RKO (cell line): Measurements from ENCODE around the gene JADE1.

Experiments
- DNase-seq: peaks from one replicate; pipeline ENCODE4 v3.0.0-alpha.2; 2016; ENCODE audit warnings: low spot score

JADE1 gene

DNA sequence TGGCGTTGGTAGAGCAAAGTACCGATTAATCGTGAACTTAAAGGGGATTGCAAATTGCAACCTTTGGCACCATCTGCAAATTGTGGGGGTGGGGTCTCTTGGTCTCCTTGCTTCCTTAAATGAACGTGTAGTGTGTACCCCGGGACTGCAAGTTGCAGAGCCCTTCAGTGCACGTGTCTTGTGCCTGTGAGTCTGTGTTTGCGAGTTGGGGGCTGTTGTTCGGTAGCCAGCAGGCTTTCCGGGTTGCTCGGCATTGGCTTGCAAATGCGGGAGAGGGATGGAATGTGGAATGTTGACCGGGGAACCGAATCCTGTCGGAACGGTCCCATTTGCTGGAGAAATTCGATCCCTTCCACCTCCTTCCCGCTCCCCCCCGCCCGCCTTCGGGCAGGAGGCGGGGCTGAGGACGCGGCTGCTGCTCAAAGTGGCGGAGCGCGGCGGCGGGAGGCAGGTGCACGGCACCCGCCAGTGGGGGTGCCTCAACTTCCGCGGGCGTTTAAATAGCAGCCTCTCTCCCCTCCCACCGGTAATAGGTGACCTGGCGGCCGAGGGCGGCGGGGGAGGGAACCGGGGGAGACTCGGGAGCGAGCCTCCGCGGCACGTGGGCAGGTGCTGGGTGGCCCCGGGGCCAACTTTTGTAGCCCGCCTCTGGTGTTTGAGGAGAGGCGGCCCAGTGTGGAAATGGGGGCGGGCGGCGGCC, 1.5 kb downstream of the JADE1 start:
- DNase-seq = peak; percentile 81

DNA sequence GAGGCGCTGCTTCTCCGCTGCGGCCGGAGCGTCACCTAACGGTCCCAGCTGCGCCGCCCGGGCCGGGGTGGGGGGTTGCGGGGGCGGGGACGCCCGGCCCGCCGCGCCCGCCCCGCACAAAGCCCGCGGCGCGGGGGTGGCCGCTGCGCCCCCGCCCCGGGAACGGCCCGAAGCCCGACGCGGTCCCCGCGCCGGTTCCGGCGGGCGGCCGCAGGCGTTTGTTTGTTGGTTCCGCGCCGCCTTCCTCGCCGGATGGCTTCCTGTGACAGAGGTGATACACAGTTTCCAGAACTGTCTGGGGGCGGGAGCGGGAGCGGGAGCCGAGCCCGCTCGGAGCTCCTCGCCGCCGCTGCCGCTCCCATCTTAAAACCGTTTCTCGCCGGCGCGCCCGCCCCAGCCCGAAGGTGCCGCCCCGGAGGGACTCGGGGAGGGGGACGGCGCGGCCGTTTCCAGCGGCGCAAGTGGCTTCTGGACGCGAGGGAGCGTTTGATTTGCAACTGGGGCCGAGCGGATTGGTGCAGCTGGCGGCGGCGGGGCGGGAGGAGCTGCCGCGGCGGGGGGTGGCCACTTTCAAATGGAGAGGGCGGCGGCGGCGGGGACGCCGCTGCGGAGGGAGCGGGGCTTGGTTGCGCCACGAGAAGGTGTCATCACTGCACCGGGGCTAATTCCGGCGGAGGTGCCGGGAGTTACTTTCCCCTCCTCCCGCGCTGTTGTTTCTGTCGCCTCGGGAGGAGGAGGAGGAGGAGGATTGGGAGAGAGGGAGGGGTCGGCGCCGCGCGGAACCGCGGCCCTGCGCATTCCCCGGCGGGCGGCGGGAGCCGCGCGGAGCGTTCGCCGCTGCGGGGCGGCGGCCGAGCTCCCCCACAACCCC, 2.3 kb downstream of the JADE1 start:
- DNase-seq = peak; percentile 82

DNA sequence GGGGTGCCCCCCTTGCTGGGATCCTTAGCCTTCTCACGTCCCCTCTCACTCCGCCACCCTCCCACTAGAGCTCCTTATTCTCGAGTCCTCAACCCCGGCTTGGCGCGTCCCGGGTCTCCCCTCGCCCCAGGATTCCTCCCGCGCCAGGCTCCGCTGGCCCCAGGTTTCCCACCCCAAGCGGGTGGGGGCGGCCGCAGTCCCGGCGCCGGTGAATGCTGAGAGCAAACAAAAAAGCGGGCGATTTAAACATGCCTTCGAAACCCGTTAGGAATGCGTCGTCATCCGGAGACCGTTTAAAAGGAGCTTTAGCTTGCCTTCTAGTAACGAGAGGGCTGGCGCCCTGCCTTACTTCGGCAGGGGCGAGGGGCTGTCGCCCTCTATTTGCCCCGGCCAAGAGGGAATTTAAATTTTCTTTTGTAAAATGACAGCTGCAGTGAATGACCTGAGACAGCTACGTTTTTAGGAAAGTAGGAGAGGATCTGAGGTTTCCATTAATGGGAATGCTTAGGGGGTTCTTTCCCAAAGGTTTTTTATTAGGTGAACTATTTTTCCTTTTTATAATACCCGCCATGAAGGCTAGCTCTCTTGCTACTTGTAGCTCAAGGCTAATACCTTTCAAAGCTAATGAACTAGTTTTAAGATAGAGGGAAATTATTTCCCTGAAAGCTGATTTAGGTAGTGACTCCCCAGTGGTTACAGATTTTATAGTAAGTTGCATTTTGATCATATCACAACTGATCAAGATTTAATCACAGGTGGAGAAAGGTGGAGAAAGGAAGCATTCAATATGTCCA, 3.1 kb downstream of the JADE1 start:
- DNase-seq = peak; percentile 82

DNA sequence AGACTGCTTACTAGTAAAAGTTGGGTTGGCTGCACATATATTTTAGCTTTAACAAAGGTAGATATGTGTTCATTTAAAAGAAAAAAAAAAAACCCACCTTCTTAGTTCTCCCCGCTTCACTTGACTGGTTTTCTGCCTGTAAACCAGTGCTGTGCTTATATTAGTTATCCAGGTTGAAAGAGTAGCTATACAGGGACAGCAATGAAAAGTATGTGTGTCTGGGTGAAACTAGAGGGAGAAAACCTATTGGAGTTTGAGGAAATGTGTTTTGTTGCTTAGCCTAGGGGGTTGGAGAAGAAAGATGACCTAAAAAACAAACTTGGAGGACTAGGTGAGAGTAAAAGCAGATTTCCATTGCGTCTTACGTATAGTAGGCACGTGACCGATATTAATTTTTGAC, 4.5 kb downstream of the JADE1 start:
- no peak for DNase-seq

DNA sequence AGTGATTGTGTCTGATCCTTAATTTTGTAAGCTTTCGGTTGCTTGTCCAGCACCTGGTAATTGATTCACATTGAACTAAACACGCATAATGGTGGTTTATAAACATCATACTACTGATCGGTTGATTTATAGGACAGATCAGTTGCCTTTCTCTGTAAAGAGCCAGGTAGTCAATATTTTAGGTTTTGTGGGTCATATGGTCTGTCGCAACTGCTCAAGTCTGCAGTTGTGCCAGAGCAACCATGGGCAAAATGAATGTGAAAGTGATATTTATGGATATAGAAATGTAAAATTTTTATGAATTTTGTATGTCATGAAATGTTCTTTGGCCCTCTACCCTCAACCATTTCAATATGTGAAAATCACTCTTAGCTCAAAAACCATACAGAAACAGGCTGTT, 8.9 kb downstream of the JADE1 start:
- DNase-seq = no peak

DNA sequence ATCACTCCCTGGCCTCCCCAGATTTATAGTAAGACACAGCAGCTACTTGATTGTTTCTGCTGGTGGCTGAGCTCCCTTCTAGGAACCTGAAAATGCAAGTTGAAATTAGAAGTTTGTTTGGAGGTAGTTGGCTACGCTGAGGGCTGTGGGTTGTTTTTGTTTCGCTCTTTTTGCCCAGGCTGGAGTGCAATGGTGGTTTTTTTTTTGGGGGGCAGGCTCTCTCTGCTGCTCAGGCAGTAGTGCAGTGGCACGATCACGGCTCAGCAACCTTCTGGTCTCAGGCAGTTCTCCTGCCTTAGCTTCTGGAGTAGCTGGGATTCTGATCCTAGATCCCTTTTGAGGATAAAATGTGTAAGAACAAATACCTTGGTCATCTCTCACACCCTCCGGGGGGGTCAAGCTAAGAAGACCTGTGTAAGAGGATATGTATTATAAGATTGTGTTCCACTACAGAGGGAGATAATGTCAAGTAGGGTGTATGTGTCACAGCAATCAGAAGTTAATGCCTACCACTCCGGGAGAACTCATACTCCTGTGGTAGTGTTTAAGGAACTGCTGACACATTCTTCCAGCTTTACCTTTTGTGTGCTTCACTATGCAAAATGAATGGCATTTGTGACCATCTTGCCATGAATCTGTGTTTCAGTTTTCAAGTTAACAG, 9.7 kb downstream of the JADE1 start:
- DNase-seq = no peak

DNA sequence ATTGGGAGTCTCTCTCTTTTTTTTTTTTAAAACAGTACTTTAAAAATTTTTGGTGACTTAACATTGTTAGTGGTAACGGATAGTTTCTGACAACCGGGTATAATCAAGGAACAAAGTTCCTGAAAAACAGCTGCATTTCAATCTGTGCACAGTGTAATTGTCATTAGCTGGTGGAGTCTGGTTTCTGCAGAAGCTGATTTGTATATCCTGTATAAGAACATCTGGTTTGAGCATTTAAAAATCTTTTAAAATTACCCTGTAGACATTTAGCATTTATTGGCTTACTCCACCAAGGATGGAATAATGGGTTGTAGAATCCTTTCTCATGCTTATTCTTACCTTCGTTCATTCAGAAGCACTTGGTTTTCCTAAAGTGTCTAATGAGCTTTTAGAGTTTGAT, 11.2 kb downstream of the JADE1 start:
- no peak for DNase-seq

DNA sequence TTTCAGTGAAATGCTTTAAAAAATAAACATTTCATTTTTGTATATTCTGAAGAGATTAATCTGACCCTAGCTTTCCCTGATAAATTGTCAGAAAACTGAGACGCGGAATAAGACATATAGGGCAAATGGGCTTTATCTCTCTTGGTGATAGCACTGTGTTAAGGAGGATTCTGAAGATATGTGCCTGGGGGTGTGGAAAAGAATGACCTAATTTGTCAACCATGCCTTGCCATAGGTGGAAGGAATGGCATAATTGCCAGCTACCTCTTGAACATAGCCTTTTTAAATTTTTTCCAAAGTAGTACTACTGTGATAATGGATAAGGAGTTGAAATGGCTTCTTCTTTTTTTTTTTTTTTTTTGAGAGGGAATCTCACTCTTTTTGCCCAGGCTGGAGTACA, 11.7 kb downstream of the JADE1 start:
- no peak for DNase-seq

DNA sequence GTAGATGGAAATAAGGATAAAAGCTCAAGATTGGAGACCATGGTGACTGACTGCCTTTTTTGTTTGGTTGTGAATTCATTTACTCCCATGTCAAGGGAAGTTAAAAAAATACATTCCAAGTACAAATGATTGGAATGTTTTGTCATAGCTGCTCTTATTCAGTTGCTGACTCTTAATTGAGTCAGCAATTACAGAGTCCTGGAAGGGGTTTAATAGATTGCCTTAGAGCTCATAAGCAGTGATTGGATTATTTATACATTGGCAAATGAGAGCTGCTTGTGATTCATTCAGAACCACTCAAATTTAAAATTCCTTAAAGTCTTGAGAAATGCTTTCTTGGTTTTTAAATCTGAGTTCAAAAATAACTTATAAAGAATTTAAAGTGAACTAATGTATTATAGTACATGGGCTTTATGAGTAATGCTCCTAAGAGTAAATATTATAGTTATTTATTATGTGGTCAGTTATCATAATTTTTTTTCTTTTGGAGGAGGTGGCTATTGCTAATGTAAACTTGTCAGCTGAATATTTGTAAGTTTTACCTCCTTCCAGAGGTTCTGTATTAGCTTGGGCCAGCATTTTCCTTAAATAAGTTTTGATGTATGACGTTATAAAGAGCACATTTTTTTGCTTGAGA, 13.6 kb downstream of the JADE1 start:
- peak; percentile 85 for DNase-seq

DNA sequence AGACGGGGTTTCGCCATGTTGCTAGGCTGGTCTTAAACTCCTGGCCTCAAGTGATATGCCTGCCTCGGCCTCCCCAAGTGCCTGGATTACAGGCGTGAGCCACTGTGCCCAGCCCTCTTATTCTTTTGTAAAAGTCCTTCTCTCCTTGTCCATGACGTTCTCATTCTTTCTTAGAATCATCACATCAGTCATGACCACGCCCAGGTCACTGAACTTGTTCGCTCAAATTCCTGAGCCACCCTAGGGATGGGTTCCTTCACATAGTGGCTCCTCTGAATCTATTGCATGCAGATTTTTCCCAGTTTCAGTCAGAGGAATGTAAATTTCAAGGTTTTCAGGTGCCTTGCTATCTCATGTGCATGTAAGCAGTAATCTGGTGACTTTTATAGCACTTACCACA, 15.7 kb downstream of the JADE1 start:
- no peak for DNase-seq

DNA sequence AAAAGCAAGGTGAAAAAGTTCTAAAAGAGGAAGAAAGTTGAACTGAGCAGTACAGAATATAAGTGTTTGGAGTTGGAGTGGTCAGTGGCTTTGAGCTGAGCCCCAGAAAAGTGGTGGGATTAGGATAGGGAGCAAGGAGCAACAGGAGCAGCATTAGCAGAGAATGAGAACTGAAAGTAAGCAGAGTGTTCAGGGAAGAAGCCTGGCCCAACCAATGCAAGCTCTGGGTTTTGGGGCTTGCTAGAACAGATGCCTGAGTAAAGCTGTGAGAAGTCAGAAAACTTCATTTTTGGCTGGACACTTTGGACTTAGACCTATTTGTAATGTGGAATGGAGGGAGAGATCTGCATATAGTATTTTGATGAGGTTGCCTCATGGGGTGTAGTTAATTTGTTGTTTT, 17.8 kb downstream of the JADE1 start:
- no peak for DNase-seq

DNA sequence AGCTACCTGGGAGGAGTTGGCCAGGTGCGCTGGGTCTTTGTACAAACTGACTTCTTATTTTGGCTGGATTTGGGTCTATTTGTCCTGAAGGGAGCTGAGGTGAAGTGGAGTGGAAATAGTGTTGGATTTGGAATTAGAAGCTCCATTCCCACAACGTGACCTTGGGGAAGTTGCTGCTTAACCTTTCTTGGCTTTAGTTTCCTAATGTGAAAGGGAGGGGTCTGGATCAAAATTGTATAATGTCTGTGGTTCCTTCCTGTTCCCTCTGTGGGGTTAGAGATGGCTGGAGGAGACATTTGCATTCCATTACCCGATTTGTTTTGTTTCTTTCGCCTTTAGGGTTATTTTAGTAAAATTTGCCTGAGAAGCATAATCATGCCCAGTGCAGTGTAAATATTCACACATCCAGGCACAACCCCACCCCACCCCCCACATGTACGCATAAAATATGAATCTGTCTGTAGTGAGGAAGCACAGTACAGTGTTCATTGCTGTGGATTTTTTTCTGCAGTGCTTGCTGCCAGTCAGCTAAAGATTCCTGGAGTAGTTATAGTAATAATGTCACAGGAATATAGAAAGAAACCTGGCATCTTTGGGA, 21.5 kb downstream of the JADE1 start:
- DNase-seq = no peak

DNA sequence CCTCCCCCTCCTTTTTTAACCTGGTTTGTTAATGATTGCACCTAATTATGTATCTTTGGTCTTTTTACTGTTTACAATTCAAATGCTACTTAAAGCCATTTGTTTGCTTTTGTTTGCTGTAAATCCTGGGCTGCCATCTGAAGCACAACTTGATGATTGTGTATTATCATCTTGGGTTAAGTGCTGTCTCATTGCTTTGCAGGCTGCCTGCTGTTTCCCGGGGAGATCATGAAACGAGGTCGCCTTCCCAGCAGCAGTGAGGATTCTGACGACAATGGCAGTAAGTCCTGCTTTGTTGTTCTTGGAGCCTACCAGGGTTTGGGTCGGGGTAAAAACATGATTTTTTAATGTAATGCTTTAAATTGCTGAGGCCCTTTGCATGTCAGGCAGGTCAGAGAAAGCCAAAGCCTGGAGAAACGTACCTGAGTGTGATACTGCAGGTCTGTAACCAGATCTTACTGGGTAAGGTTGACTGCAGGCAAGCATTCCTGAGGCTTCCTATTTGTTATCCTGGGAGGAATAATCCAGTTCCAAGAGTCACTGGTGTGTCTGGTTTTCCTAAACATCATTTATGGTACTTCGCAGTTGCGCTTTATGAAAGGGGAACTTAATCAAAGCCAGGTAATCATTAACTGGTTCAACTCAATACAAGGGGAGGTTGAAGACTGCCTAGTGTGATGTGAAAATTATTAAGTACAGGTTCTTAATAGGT, 22.2 kb downstream of the JADE1 start:
- no peak for DNase-seq

DNA sequence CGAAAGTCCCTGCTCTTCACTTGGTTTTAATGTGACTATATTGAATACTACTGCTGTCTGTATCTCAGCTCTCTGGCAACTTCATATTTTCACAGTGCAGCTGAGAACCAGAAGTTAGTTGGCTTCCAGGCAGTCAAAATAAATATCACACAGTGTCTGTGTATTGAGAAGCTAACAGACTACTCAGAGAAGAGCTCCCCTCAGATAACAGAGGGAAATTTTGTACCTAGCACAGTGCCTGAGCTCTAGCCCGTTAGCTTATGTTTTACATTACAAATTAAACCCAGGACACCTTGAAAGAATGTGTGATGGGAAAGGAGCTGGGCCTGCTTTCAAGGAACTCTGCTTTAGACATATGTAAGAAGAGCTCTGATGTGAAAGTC, 22.7 kb downstream of the JADE1 start:
- no peak for DNase-seq

DNA sequence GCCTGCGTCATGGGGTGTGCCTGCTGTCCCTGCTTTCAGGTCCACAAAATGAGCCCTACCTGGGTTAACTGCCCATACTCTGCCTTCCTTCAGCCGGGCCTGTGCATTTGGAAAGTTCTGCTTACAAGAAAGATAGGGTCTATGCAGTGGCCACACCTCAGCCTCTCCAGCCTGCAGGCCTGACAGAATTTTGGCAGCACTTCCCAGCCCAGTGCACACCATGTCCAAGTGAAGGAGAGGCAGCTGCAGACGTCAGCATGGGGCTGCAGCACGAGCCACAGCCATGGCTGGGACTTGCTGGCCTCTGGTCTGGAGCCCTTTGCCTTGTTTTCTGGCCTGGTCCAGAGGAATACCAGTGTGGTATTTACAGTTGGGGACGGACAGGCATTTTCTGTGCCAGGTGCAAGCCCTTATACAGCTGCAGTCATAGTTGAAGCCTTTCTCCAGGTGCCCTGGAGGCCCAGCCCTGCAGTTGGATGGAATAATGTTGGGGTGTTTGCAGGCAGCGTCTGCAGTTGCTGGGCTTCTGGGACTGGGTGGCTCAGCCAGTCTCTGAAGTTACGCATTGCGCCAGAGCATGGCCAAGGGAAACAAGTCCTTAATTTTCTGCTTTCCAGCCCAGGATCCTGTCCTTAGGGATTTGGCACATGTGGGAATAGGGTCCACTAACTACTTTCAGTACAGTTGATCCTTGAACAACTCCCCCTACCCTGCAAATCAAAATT, 26.2 kb downstream of the JADE1 start:
- DNase-seq = no peak

DNA sequence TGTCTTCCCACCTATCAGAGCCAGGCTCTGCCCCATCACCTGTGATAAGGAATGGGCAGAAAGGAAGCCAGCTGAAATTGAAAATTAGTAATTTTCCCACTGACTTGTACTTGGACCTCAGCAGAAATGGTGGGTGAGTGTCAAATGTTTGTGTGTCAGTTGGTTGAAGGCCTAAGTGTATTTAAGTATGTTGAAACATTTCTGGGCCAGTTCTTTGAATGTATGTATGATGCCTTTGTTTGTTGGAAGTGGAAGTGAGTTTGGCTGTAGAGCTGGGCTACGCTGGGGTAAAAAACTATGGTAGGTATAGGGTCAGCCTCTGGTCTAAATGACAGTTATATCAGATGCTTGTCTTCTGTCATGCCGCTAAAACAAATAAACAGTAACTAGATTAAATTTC, 27.7 kb downstream of the JADE1 start:
- DNase-seq = no peak

DNA sequence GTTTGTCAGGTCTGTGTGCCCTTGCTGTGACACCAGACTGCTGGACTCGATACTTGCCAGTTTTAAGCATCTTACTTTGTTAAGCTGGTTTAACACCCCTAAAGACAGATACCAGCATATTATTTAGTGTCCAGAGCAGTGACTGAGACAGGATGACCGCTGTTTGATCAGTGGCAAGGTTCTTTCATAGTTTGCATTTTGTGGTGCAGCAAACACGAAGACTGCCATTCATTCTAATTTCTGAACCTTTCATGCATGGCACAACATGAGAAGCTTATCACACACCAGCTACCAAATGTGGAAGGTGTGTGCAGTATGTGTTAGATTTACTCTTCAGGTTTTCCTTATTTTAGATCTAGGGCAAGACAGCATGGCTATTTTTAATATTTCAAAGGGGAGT, 28.2 kb downstream of the JADE1 start:
- DNase-seq = no peak

DNA sequence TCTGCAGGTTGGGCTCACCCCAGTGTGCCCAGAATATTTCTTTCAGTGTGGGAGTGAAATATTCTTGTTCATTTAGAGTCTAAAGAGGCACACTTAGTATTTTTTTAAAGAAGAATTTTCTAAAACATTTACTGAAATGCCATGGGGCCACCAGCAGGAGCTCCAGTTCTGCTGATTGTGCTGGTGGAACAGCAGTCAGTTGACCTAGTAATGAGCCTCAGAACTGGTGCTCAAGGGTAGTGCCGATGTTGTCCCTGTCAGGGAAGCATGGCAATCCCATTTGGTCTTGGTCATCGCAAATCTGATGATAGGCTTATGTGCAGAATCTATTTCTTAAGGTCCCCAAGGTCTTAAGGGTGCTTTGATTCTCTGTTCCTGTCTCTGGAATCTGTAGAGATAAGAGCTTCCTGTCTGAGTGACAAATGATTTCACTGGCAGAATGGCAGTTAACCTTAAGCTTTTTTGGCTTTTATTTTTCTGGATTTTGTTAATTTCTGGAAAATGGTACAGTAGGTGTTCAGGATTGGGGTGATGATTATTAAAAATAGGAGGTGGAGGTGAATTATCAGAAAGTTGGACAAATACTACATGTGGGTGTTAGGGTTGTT, 31.3 kb downstream of the JADE1 start:
- no peak for DNase-seq

DNA sequence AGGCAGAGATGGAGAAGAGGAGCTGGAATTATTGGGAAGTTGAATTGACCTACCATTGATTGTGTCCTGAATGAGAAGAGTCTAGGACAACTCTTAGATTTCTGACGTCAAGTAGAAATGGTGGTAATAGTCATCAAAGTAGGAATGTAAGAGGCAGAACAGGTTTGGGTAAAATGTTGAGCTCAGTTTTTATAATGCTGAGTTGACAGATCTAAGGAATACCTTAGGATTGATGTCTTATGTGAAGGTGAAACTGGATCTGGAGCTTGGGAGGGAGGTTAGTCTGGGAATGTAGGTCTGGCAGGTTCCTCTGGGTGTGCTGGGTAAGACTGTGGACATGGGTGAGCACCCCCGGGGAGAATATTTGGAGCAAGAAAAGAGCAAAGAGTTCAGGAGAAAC, 31.9 kb downstream of the JADE1 start:
- no peak for DNase-seq

DNA sequence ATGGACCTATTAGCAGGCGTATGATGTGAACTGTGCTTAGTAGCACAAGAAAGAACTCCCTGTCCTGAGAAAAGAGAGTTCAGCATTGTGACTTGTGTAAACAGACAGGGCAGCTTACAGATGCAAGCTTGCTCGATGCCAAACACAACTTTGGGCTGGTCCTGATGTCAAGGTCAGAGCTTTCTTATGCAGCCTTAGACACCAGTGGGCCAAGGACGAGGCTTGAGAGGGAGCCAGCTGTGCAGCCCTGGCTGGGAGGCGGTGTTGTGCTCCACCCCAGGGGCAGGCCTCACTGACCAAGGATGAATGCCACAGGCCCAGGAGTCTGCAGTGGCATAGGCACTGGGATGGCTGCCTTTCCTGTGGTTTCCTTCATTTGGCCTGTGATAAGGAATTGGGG, 35.4 kb downstream of the JADE1 start:
- DNase-seq = no peak
